Measurements from ENCODE around the gene KCNMB3. TPM values are rescaled to one million over a fixed set of nuclear protein-coding genes. Genes with fewer than 3 reads are reported as not detected.

KCNMB3 gene
- total and polyA plus RNA-seq, 2 of the 8 experiments (the other 6 are each of a cell fraction or from before 2014, with no cell fraction given), result 1.7 to 2.0 TPM

GRCh38 chr3:179244878-179245277, 6.0 kb downstream of the KCNMB3 start:
- Histone ChIP-seq H3K4me1 (replicated peaks in 1 of 4; ENCODE audit: control insufficient read depth in 3 of 4, insufficient read depth in 4 of 4, low read length in 3 of 4) (peaks cover 0 to 2% (median 0%) of the 10 kb centered on the region in 4 experiments; a peak in 1 of 7 replicates), H2AFZ (ENCODE audit: low read length) (no peak overlapping the region), H4K20me1 (replicated peaks in 1 of 2; ENCODE audit: control insufficient read depth in 1 of 2, insufficient read depth in 2 of 2, low read length in 2 of 2) (no peaks in the 10 kb centered on the region), H2BK15ac (ENCODE audit: low read length) (no peak overlapping the region), H4K5ac (ENCODE audit: insufficient read length, low read depth, low read length) (no peak overlapping the region), H3K36me3 (ENCODE audit: control insufficient read depth in 2 of 4, insufficient read depth in 4 of 4, low read length in 3 of 4) (peaks cover 0 to under 1% (median 0%) of the 10 kb centered on the region in 4 experiments; a peak in 1 of 8 replicates), H4K91ac (replicated peaks; ENCODE audit: insufficient read length, low read length) (no peak overlapping the region), H3K79me2 (ENCODE audit: control insufficient read depth in 1 of 2, insufficient read depth in 2 of 2, low read length in 2 of 2) (no peaks in the 10 kb centered on the region), H3K4me3 (ENCODE audit: extremely low read depth in 1 of 4, insufficient read depth in 2 of 4, low read depth in 3 of 4, low read length in 4 of 4) (no peak overlapping the region), H3K27ac (ENCODE audit: low read depth, low read length) (no peak overlapping the region), H3K27me3 (replicated peaks in 1 of 4; ENCODE audit: control insufficient read depth in 3 of 4, extremely low read depth in 1 of 4, insufficient read depth in 3 of 4, low read length in 3 of 4) (no peaks in the 10 kb centered on the region), H2BK120ac (replicated peaks; ENCODE audit: low read depth, low read length) (no peak overlapping the region), H3K4me2 (ENCODE audit: insufficient read depth in 1 of 2, low read depth in 2 of 2, low read length in 2 of 2) (no peak overlapping the region), H2BK20ac (ENCODE audit: low read length) (no peak overlapping the region), H3K18ac (ENCODE audit: extremely low read depth, low read length) (no peak overlapping the region), H3K23ac (ENCODE audit: insufficient read length) (no peak overlapping the region), H4K8ac (ENCODE audit: extremely low read depth, insufficient read depth, low read length) (no peak overlapping the region), H2AK5ac (ENCODE audit: low read depth, low read length) (no peak overlapping the region), H3K23me2 (ENCODE audit: low read depth, low read length) (no peaks in the 10 kb centered on the region), H3K9ac (replicated peaks in 1 of 4; ENCODE audit: extremely low read depth in 1 of 4, low read depth in 3 of 4, low read length in 3 of 4) (no peak overlapping the region), H3K14ac (ENCODE audit: insufficient read length) (no peak overlapping the region), H3K56ac (replicated peaks; ENCODE audit: insufficient read length, low read depth, low read length) (no peak overlapping the region), H2BK5ac (ENCODE audit: low read depth, low read length) (no peak overlapping the region), H3K9me3 (ENCODE audit: insufficient read depth in 2 of 2, low read depth in 1 of 2, low read length in 1 of 2) (no peaks in the 10 kb centered on the region), H2BK12ac (ENCODE audit: low read depth, low read length) (no peak overlapping the region), H3K4ac (replicated peaks; ENCODE audit: insufficient read length, low read depth, low read length) (no peak overlapping the region), H3K79me1 (ENCODE audit: low read depth, low read length) (no peaks in the 10 kb centered on the region)
- DNase-seq (ENCODE audit: low read depth in 1 of 2, low spot score in 2 of 2), result no peak
- no peak for TF ChIP-seq KDM5A (IDR thresholded peaks at IDR 0.05; ENCODE audit: low read length)
- TF ChIP-seq GABPA (IDR thresholded peaks at IDR 0.05; ENCODE audit: borderline replicate concordance, insufficient read depth, low read length), result no peak
- no peak for TF ChIP-seq E2F6 (IDR thresholded peaks at IDR 0.05)
- no peak for TF ChIP-seq POLR2AphosphoS5 (IDR thresholded peaks at IDR 0.05; ENCODE audit: low read depth, low read length)
- no peak for TF ChIP-seq RNF2 (IDR thresholded peaks at IDR 0.05; ENCODE audit: borderline replicate concordance, low read depth, low read length, missing control alignments, poor library complexity, severe bottlenecking)
- TF ChIP-seq NANOG (IDR thresholded peaks at IDR 0.05; ENCODE audit: insufficient read depth, low read depth, low read length, poor library complexity, severe bottlenecking), result no peak
- ChIA-PET CTCF (ENCODE audit: partially characterized antibody) (interaction anchor here (0.9 kb wide), 1 partner anchor 70 kb away, joined by 3 read pairs; no protein-coding TSS in a partner anchor), POLR2A (ENCODE audit: partially characterized antibody) (interaction anchor here (1.4 to 1.5 kb wide), 2 partner anchors 9 to 18 kb away, joined by 4 read pairs; no protein-coding TSS in a partner anchor)
- 81% methylated on average over 1 of the region's 1 CpG; no CpG with 5 or more reads in 1 of the 2 experiments for WGBS, 2 experiments (ENCODE audit: extremely low coverage in 1 of 2, insufficient coverage in 1 of 2, insufficient read length in 1 of 2, insufficient replicate concordance in 2 of 2, low coverage in 1 of 2, low lambda C conversion rate in 2 of 2, missing lambda C conversion rate in 1 of 2)
- FAIRE-seq, result no peak
